ENCODE measurements around the gene WFDC1. TPM values are rescaled to one million over a fixed set of nuclear protein-coding genes. Genes with fewer than 3 reads are reported as not detected.

Gene WFDC1
- total RNA-seq (2014; rRNA removed; shearing (Covaris generic)) (not detected in 2 replicates), total RNA-seq (2022) (not detected in 2 replicates), Bru-seq, nascent RNA (not detected), BruChase-seq, experiment 1, labeled RNA remaining after a 6-hour chase (not detected), BruChase-seq, experiment 2, labeled RNA remaining after a 2-hour chase (not detected)
- long read RNA-seq = 0 reads

- Histone ChIP-seq H4K20me1 (ENCODE audit: insufficient read depth, low read length) (no peaks in the 10 kb centered on the region), H3K4me2 (ENCODE audit: low read length) (no peak within 1 kb of the TSS), H3K9me3 (ENCODE audit: low read length) (no peaks in the 10 kb centered on the region), H2AFZ (ENCODE audit: low read length) (no peak within 1 kb of the TSS), H3K4me1 (ENCODE audit: insufficient read depth, low read length, poor library complexity, severe bottlenecking) (no peaks in the 10 kb centered on the region), H3K4me3 (ENCODE audit: low read depth, low read length, poor library complexity, severe bottlenecking) (no peak within 1 kb of the TSS), H3K27ac (ENCODE audit: low read depth, low read length, poor library complexity, severe bottlenecking) (no peak within 1 kb of the TSS), H3K36me3 (ENCODE audit: insufficient read depth, low read length) (no peaks in the 10 kb centered on the region), H3K79me2 (ENCODE audit: insufficient read depth, low read depth, low read length) (no peaks in the 10 kb centered on the region), H3K9me2 (ENCODE audit: insufficient read depth, low read length) (no peaks in the 10 kb centered on the region)
- DNase-seq (ENCODE audit: low spot score) = no peak
- intact Hi-C loops (cut with micrococcal nuclease; ENCODE audit: unreplicated experiment) = no loop called here
- no peak for TF ChIP-seq CTCF (conservative IDR thresholded peaks at IDR 0.05; ENCODE audit: low read length)
- TF ChIP-seq EZH2phosphoT487 (IDR thresholded peaks at IDR 0.05; ENCODE audit: borderline replicate concordance, low read depth, low read length) = no peak
- POLR2A ChIA-PET = no interaction called here
- CTCF ChIA-PET (ENCODE audit: unreplicated experiment) = no interaction called here
- BruUV-seq (replicated peaks) = no TSS peak
Measured at GRCh38 chr16:84294531-84295142, at the start of gene WFDC1. Gene WFDC1 (plus strand): TSS chr16:84294878. CDS start chr16:84294972, 94 bp downstream.

GRCh38 chr16:84245956-84246678, 48.6 kb upstream of the WFDC1 start:
- no peaks in the 10 kb centered on the region for H3K4me1 ChIP-seq (ENCODE audit: insufficient read depth, low read length, poor library complexity, severe bottlenecking)
- H3K9me3 ChIP-seq (ENCODE audit: low read length) = no peaks in the 10 kb centered on the region
- DNase-seq (ENCODE audit: low spot score) = no peak
- H3K4me3 ChIP-seq (ENCODE audit: low read depth, low read length, poor library complexity, severe bottlenecking) = no peak overlapping the region
- no peak overlapping the region for H2AFZ ChIP-seq (ENCODE audit: low read length)
- H3K36me3 ChIP-seq (ENCODE audit: insufficient read depth, low read length) = no peaks in the 10 kb centered on the region
- H4K20me1 ChIP-seq (ENCODE audit: insufficient read depth, low read length) = no peaks in the 10 kb centered on the region
- ChIA-PET CTCF (ENCODE audit: unreplicated experiment) (no interaction called here), POLR2A (interaction anchor here (1.0 to 1.2 kb wide), 2 partner anchors 10 to 20 kb away, joined by 3 read pairs; no protein-coding TSS in a partner anchor)
- intact Hi-C loops (cut with micrococcal nuclease; ENCODE audit: unreplicated experiment) = no loop called here
- TF ChIP-seq EZH2phosphoT487 (IDR thresholded peaks at IDR 0.05; ENCODE audit: borderline replicate concordance, low read depth, low read length) = no peak
- TF ChIP-seq CTCF (conservative IDR thresholded peaks at IDR 0.05; ENCODE audit: low read length) = no peak
- H3K27ac ChIP-seq (ENCODE audit: low read depth, low read length, poor library complexity, severe bottlenecking) = no peak overlapping the region
- no peaks in the 10 kb centered on the region for H3K79me2 ChIP-seq (ENCODE audit: insufficient read depth, low read depth, low read length)
- no TSS peak for BruUV-seq (replicated peaks)
- H3K4me2 ChIP-seq (ENCODE audit: low read length) = no peak overlapping the region
- H3K9me2 ChIP-seq (ENCODE audit: insufficient read depth, low read length) = no peaks in the 10 kb centered on the region

All from OCI-LY7 (cell line).